ENCODE results near the gene IRS4. TPM values are rescaled to one million over a fixed set of nuclear protein-coding genes. Genes with fewer than 3 reads are reported as not detected.
A peak's percentile ranks its signal among the peaks of the same experiment; 100 is the strongest.

Gene IRS4
- total and polyA plus RNA-seq, 2 of the 8 experiments (the other 6 are each of a cell fraction or from before 2014, with no cell fraction given): 3.8 to 14.1 TPM

- Histone ChIP-seq H4K8ac (ENCODE audit: extremely low read depth, insufficient read depth, low read length) (no peak overlapping the region), H3K56ac (replicated peaks; ENCODE audit: insufficient read length, low read depth, low read length) (no peak overlapping the region), H3K4ac (replicated peaks; ENCODE audit: insufficient read length, low read depth, low read length) (no peak overlapping the region), H4K20me1 (replicated peaks in 1 of 2; ENCODE audit: control insufficient read depth in 1 of 2, insufficient read depth in 2 of 2, low read length in 2 of 2) (peaks cover 0 to 1% of the 10 kb centered on the region in 2 experiments), H2BK120ac (replicated peaks; ENCODE audit: low read depth, low read length) (no peak overlapping the region), H4K5ac (ENCODE audit: insufficient read length, low read depth, low read length) (no peak overlapping the region), H3K9ac (replicated peaks in 1 of 4; ENCODE audit: extremely low read depth in 1 of 4, low read depth in 3 of 4, low read length in 3 of 4) (peak overlapping the region in 1 of 4 experiments; percentile 55; a peak in 2 of 7 replicates), H2BK12ac (ENCODE audit: low read depth, low read length) (no peak overlapping the region), H2BK20ac (ENCODE audit: low read length) (no peak overlapping the region), H3K9me3 (ENCODE audit: insufficient read depth in 2 of 2, low read depth in 1 of 2, low read length in 1 of 2) (peaks cover 0 to 15% of the 10 kb centered on the region in 2 experiments; a peak in 2 of 4 replicates), H3K36me3 (ENCODE audit: control insufficient read depth in 2 of 4, insufficient read depth in 4 of 4, low read length in 3 of 4) (peaks cover 0 to 7% (median 0%) of the 10 kb centered on the region in 4 experiments; a peak in 2 of 8 replicates), H4K91ac (replicated peaks; ENCODE audit: insufficient read length, low read length) (no peak overlapping the region), H3K27ac (ENCODE audit: low read depth, low read length) (no peak overlapping the region), H3K4me3 (ENCODE audit: extremely low read depth in 1 of 4, insufficient read depth in 2 of 4, low read depth in 3 of 4, low read length in 4 of 4) (peak overlapping the region in 3 of 4 experiments; percentile 70 to 89 (median 88); a peak in 6 of 8 replicates), H3K18ac (ENCODE audit: extremely low read depth, low read length) (no peak overlapping the region), H2BK5ac (ENCODE audit: low read depth, low read length) (no peak overlapping the region), H2BK15ac (ENCODE audit: low read length) (no peak overlapping the region), H3K4me1 (replicated peaks in 1 of 4; ENCODE audit: control insufficient read depth in 3 of 4, insufficient read depth in 4 of 4, low read length in 3 of 4) (peaks cover 0 to 10% (median 2%) of the 10 kb centered on the region in 4 experiments; a peak in 1 of 7 replicates), H3K27me3 (replicated peaks in 1 of 4; ENCODE audit: control insufficient read depth in 3 of 4, extremely low read depth in 1 of 4, insufficient read depth in 3 of 4, low read length in 3 of 4) (peaks cover 0 to 29% (median 20%) of the 10 kb centered on the region in 4 experiments; a peak in 6 of 7 replicates), H3K14ac (ENCODE audit: insufficient read length) (no peak overlapping the region), H2AK5ac (ENCODE audit: low read depth, low read length) (no peak overlapping the region), H3K23me2 (ENCODE audit: low read depth, low read length) (peaks cover 8% of the 10 kb centered on the region), H3K79me1 (ENCODE audit: low read depth, low read length) (no peaks in the 10 kb centered on the region), H3K23ac (ENCODE audit: insufficient read length) (no peak overlapping the region), H3K79me2 (ENCODE audit: control insufficient read depth in 1 of 2, insufficient read depth in 2 of 2, low read length in 2 of 2) (no peaks in the 10 kb centered on the region), H2AFZ (ENCODE audit: low read length) (peak overlapping the region; percentile 95), H3K4me2 (ENCODE audit: insufficient read depth in 1 of 2, low read depth in 2 of 2, low read length in 2 of 2) (peak overlapping the region; percentile 92 to 95)
- no peak for DNase-seq (ENCODE audit: low read depth in 1 of 2, low spot score in 2 of 2)
- WGBS, 2 experiments (ENCODE audit: extremely low coverage in 1 of 2, insufficient coverage in 1 of 2, insufficient read length in 1 of 2, insufficient replicate concordance in 2 of 2, low coverage in 1 of 2, low lambda C conversion rate in 2 of 2, missing lambda C conversion rate in 1 of 2): 25% methylated on average over 4 of the region's 5 CpGs; no CpG with 5 or more reads in 1 of the 2 experiments
- no peak for FAIRE-seq
- TF ChIP-seq JUND (IDR thresholded peaks at IDR 0.05; ENCODE audit: low read length): no peak
- no peak for TF ChIP-seq MAX (IDR thresholded peaks at IDR 0.05)
- TF ChIP-seq RAD21 (IDR thresholded peaks at IDR 0.05 in 1 of 2, conservative IDR thresholded peaks at IDR 0.05 in 1 of 2; ENCODE audit: low read depth in 2 of 2, low read length in 2 of 2): no peak
- TF ChIP-seq CTBP2 (IDR thresholded peaks at IDR 0.05; ENCODE audit: borderline replicate concordance, insufficient read depth, insufficient read length, low read length): no peak
- TF ChIP-seq SIRT6 (IDR thresholded peaks at IDR 0.05; ENCODE audit: low read length): no peak
- TF ChIP-seq RXRA (IDR thresholded peaks at IDR 0.05; ENCODE audit: insufficient read depth, low read depth, low read length): no peak
- no peak for TF ChIP-seq CEBPB (IDR thresholded peaks at IDR 0.05; ENCODE audit: low read depth, low read length)
- no peak for TF ChIP-seq TAF1 (IDR thresholded peaks at IDR 0.05; ENCODE audit: low read depth, low read length)
- ChIA-PET CTCF (ENCODE audit: partially characterized antibody) (interaction anchor here (0.6 to 0.8 kb wide), 2 partner anchors 40 to 532 kb away, joined by 3 to 4 read pairs; no protein-coding TSS in a partner anchor), POLR2A (ENCODE audit: partially characterized antibody) (no interaction called here)
Measured at GRCh38 chrX:108737754-108738153, 1.4 kb upstream of the IRS4 start.

Data from H1 (cell line).